ENCODE measurements around the gene PPP3CB.

GRCh38 chr10:73494877-73495225 lies 973 bp downstream of the PPP3CB start:
- TF ChIP-seq POLR2A (IDR thresholded peaks at IDR 0.05; ENCODE audit: low read depth, low read length), result no peak
- no peak for TF ChIP-seq POU2F2 (IDR thresholded peaks at IDR 0.05; ENCODE audit: low read depth, low read length)
- TF ChIP-seq PAX5 (IDR thresholded peaks at IDR 0.05; ENCODE audit: insufficient read depth, low read length, severe bottlenecking), result no peak
- no peak for TF ChIP-seq POLR2AphosphoS5 (IDR thresholded peaks at IDR 0.05; ENCODE audit: low read depth, low read length)
- TF ChIP-seq TAF1 (IDR thresholded peaks at IDR 0.05; ENCODE audit: low read depth, low read length), result no peak
